Stimulated activated CD8-positive, alpha-beta memory T cell treated with anti-CD3 and anti-CD28 coated beads, Interleukin-4, amount 100 ng/mL, for 24 hours (primary cell): ENCODE results near the gene PAGR1.
"Not testable (repeated sequence)": the region's sequence is repeated elsewhere in the genome, so short reads cannot be mapped to it uniquely, and the experiment has no call there.

ENCODE experiments used
- DNase-seq: peaks from one replicate; pipeline ENCODE4 v3.0.0-alpha.2; 2020; ENCODE audit warnings: low read depth

Gene PAGR1

GRCh38 chr16:29812754-29813643, 3.0 kb upstream of the PAGR1 start:
- no peak for DNase-seq

GRCh38 chr16:29813644-29814562, 2.0 kb upstream of the PAGR1 start:
- no peak for DNase-seq

GRCh38 chr16:29814592-29814991, 1.4 kb upstream of the PAGR1 start:
- DNase-seq, result no peak

- no peak for DNase-seq
Observed at GRCh38 chr16:29815032-29815721, 775 bp upstream of the PAGR1 start.

GRCh38 chr16:29816694-29817441, 916 bp downstream of the PAGR1 start:
- DNase-seq, result no peak

GRCh38 chr16:29818082-29818481, 2.1 kb downstream of the PAGR1 start:
- no peak for DNase-seq

GRCh38 chr16:29819506-29819905, 3.6 kb downstream of the PAGR1 start:
- DNase-seq, result no peak

- no peak for DNase-seq
Observed at GRCh38 chr16:29820271-29820701, 4.3 kb downstream of the PAGR1 start, which contains the start of gene MVP. Gene MVP, plus strand, starts transcription at chr16:29820462. Its CDS starts 10,088 bp downstream, at chr16:29830550.

GRCh38 chr16:29820730-29821642, 5.0 kb downstream of the PAGR1 start:
- DNase-seq, result no peak

GRCh38 chr16:29821643-29822115, 5.7 kb downstream of the PAGR1 start:
- no peak for DNase-seq

GRCh38 chr16:29824589-29825144, 8.7 kb downstream of the PAGR1 start:
- DNase-seq, result no peak

GRCh38 chr16:29825145-29826044, 9.4 kb downstream of the PAGR1 start:
- no peak for DNase-seq

GRCh38 chr16:29826342-29826695, 10.4 kb downstream of the PAGR1 start:
- no peak for DNase-seq

GRCh38 chr16:29830774-29831173, 14.8 kb downstream of the PAGR1 start:
- DNase-seq, result no peak

- no peak for DNase-seq
Observed at GRCh38 chr16:29831490-29831889, 15.5 kb downstream of the PAGR1 start.

GRCh38 chr16:29833219-29833618, 17.3 kb downstream of the PAGR1 start:
- not testable (repeated sequence) for DNase-seq

GRCh38 chr16:29834079-29834478, 18.1 kb downstream of the PAGR1 start:
- DNase-seq, result no peak

- no peak for DNase-seq
Observed at GRCh38 chr16:29835926-29836325, 20.0 kb downstream of the PAGR1 start.

GRCh38 chr16:29836623-29837022, 20.7 kb downstream of the PAGR1 start:
- DNase-seq, result no peak
